Measurements from ENCODE around the gene LCE2C.
A peak's percentile ranks its signal among the peaks of the same experiment; 100 is the strongest.
"Not testable (repeated sequence)": the region's sequence is repeated elsewhere in the genome, so short reads cannot be mapped to it uniquely, and the experiment has no call there.

The LCE2C gene

DNA sequence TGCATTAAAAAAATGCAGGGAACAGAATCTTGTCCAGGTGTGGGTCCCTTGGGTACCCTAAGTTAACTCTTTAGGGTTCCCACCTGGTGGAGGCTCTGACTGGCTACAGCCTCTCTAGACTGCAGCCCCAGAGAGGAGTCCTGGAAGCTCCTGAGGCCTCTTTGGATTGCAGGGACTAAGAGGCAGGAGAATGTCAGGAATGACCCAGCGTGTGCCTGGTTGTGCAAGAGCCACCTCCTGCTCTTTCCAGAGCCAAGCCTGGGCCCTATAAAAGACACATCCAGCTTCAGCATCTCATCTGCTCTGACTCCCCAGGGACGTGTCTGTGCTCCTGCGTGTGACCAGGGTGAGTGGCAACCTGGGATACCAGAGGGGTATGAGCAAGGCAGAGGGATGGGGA, at the start of gene LCE2C:
LCE2C (plus strand) TSS at position 297 of the 400 bp plus-strand sequence. CDS start 737 bp downstream, outside the sequence.
- H3K27ac ChIP-seq; DNase-seq (ENCODE audit: low read depth, low spot score): not testable (repeated sequence)

GRCh38 chr1:152626744-152627143, 48.3 kb upstream of the LCE2C start:
- DNase-seq (ENCODE audit: low read depth, low spot score): no peak
- no peak overlapping the region for H3K27ac ChIP-seq

DNA sequence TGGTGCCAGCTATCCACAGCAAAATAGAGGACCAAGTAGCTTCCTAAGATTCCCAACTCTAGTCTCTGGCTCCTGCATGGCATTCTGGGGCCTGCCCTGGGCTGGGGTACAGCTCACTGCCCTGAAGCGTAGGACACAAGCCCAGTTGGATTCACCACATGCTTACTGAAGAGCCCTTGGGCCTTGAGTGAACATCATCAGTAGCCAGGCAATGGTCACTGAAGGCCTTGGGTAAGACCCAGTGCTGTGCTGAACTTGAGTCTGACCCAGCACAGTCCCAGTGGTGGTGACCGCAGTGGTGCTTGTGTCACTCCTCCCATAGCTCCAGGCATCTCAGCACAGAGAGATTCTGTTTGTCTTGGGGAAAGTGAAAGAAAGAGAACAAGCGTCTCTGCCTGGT, 44.5 kb upstream of the LCE2C start:
- no peak overlapping the region for H3K27ac ChIP-seq
- DNase-seq (ENCODE audit: low read depth, low spot score): no peak

DNA sequence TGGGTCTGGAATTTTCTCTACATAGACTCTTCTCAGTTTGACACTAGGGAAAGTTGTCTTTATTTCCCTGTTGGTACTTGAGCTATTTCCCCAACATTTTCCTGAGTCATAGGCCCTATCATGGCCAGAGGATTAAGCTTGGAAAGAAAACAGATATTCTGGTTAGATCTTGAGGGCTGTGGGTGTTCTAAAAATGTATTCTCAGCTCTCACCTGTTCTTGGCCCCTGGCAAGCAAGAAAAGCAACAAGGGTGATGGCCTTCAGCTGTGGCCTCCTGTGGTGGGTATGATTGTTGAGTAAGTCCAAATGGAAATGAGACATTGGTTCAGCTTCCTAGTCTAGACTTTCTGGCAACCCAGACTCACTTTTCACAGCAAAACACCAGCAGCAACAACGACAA, 34.7 kb upstream of the LCE2C start:
- DNase-seq (ENCODE audit: low read depth, low spot score): no peak
- H3K27ac ChIP-seq: no peak overlapping the region

- H3K27ac ChIP-seq: no peak overlapping the region
- no peak for DNase-seq (ENCODE audit: low read depth, low spot score)
Observed at GRCh38 chr1:152643945-152644344, 31.1 kb upstream of the LCE2C start.

DNA sequence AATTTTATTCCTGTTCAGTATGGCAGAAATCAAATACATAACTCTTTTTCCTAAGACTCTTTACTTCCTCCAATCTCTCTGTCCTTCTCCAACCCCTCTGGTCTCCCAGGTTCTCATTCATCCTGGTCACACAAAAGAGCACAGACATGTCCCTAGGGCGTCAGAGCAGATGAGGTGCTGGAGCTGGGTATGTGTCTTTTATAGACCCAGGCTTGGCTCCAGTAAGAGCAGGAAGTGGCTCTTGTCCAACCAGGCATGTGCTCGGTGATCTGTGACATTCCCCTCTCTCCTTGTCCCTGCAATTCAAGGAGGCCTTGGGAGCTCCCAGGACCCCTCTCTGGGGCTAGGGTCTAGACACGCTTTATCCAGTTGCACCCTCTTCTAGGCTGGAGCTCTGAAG, 29.9 kb upstream of the LCE2C start:
- no peak for DNase-seq (ENCODE audit: low read depth, low spot score)

DNA sequence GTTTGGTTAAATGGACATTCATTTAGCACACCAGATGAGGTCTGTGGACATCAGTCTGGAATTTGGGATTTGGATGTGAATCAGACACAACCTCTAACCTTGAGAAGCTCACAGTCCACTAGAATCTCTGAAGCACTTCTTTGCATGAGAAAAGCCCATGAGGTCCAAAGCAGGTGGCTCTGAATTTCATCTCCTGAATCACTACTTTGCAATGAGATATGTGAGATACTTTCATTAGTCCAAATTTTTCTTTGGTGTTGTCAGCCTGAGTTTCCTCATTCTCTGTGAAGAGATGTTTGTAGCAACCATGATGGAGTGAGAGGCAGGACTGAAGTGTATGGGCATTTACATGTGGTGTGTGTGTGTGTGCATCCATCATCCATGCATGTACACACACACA, 28.4 kb upstream of the LCE2C start:
- DNase-seq (ENCODE audit: low read depth, low spot score): no peak
- no peak overlapping the region for H3K27ac ChIP-seq

More for the DNA sequence above, 29.9 kb upstream of the LCE2C start:
- no peak overlapping the region for H3K27ac ChIP-seq

DNA sequence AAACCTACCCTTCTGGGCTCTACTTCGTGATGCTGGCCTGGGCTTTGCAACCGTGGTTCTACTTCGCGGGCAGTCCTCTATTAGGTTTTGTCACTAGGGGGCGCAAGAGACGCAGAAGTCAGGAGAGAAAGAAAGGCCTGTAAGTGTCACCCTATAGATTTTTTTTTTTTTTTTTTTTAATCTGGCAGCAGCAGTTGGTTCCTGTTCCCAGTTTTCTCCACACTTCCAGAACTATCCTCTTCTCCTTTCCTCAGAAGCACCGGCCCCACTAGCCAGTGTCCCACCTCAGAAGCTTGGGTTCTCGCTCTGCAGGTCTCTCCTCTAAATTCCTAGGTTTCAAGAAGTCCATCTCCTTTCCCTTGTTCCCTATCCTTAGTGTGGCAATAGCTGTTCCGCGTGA, 21.0 kb upstream of the LCE2C start:
- DNase-seq (ENCODE audit: low read depth, low spot score): peak; percentile 16

GRCh38 chr1:152656459-152656858, 18.6 kb upstream of the LCE2C start:
- DNase-seq (ENCODE audit: low read depth, low spot score): no peak

More for the DNA sequence above, 21.0 kb upstream of the LCE2C start:
- H3K27ac ChIP-seq: no peak overlapping the region

GRCh38 chr1:152657677-152658076, 17.4 kb upstream of the LCE2C start:
- no peak overlapping the region for H3K27ac ChIP-seq
- DNase-seq (ENCODE audit: low read depth, low spot score): no peak

More at GRCh38 chr1:152656459-152656858, 18.6 kb upstream of the LCE2C start:
- H3K27ac ChIP-seq: no peak overlapping the region

- no peak overlapping the region for H3K27ac ChIP-seq
- no peak for DNase-seq (ENCODE audit: low read depth, low spot score)
Observed at GRCh38 chr1:152658649-152659048, 16.4 kb upstream of the LCE2C start.

- no peak for DNase-seq (ENCODE audit: low read depth, low spot score)
Observed at GRCh38 chr1:152663098-152663497, 12.0 kb upstream of the LCE2C start, which contains the start of gene LCE2D. TSS of gene LCE2D (plus strand) at chr1:152663380. CDS start at chr1:152664106, 726 bp downstream.

GRCh38 chr1:152666171-152666570, 8.9 kb upstream of the LCE2C start:
- not testable (repeated sequence) for DNase-seq (ENCODE audit: low read depth, low spot score); H3K27ac ChIP-seq

More at GRCh38 chr1:152663098-152663497, 12.0 kb upstream of the LCE2C start, which contains the start of gene LCE2D:
- H3K27ac ChIP-seq: no peak within 1 kb of the TSS

GRCh38 chr1:152667648-152668047, 7.4 kb upstream of the LCE2C start:
- DNase-seq (ENCODE audit: low read depth, low spot score): no peak
- H3K27ac ChIP-seq: no peak overlapping the region

DNA sequence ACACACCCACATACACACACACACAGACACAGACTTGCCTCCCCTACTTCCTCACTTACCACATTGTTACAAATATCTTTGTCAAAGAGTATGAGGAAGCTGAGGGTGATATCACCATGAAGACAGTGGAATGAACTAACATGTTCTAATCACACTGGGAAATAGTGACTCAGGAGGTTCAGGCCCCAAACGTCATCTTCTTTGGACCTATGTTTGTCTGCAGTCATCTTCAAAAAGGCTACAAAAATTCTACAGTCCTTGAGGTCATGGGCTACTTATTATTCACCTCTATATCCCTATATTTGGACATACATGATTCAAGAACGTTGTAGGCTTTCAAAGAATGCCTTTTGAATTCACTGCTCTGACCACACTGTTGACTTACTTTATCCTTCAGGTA, 2.1 kb upstream of the LCE2C start:
- H3K27ac ChIP-seq: no peak overlapping the region
- peak; percentile 34 for DNase-seq (ENCODE audit: low read depth, low spot score)

DNA sequence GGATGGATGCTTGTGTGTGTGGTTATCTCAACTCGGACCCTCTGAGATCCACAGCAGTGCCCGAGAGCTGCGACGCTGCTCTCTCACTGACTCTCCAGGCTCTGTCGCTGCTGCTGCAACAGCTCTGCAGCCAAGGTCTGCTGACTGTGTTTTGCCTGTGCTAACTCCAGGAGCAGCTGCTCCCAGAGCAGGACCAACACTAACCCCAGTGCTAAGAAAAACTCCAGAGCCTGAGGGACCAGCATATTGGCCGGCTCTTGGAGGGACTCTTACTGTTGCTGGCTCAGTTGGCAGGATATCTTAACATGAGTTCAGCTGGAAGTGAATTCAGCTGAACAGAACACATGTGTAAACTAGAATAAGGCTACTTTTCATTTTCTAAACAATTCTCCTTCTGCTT, 4.4 kb downstream of the LCE2C start:
- DNase-seq (ENCODE audit: low read depth, low spot score): no peak
- H3K27ac ChIP-seq: no peak overlapping the region

GRCh38 chr1:152681616-152682015, 6.5 kb downstream of the LCE2C start:
- H3K27ac ChIP-seq: no peak overlapping the region
- no peak for DNase-seq (ENCODE audit: low read depth, low spot score)

DNA sequence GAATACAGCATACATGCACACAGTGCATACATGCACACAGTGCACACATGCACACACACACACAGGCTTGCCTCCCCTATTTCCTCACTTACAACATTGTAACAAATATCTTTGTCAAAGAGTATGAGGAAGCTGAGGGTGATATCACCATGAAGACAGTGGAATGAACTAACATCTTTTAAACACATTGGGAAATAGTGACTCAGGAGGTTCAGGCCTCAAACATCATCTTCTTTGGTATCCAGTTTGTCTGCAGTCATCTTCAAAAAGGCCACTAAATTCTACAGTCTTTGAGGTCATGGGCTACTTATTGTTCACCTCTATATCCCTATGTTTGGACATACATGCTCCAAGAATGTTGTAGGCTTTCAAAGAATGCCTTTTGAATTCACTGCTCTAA, 8.8 kb downstream of the LCE2C start:
- no peak for DNase-seq (ENCODE audit: low read depth, low spot score)
- H3K27ac ChIP-seq: no peak overlapping the region

DNA sequence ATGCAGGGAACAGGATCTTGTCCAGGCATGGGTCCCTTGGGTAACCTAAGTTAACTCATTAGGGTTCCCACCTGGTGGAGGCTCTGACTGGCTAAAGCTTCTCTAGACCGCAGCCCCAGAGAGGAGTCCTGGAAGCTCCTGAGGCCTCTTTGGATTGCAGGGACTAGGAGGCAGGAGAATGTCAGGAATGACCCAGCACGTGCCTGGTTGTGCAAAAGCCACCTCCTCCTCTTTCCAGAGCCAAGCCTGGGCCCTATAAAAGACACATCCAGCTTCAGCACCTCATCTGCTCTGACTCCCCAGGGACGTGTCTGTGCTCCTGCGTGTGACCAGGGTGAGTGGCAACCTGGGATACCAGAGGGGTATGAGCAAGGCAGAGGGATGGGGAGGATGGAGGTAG, 10.7 kb downstream of the LCE2C start, which contains the start of gene LCE2B:
LCE2B (plus strand) TSS at position 301 of the 400 bp plus-strand sequence. CDS start 721 bp downstream, outside the sequence.
- H3K27ac ChIP-seq; DNase-seq (ENCODE audit: low read depth, low spot score): not testable (repeated sequence)

GRCh38 chr1:152697701-152698600, 22.9 kb downstream of the LCE2C start, which contains the start of gene LCE2A:
TSS of gene LCE2A (plus strand) at chr1:152698345. CDS start at chr1:152698902, 557 bp downstream.
- DNase-seq (ENCODE audit: low read depth, low spot score): no peak
- H3K27ac ChIP-seq: no peak within 1 kb of the TSS

DNA sequence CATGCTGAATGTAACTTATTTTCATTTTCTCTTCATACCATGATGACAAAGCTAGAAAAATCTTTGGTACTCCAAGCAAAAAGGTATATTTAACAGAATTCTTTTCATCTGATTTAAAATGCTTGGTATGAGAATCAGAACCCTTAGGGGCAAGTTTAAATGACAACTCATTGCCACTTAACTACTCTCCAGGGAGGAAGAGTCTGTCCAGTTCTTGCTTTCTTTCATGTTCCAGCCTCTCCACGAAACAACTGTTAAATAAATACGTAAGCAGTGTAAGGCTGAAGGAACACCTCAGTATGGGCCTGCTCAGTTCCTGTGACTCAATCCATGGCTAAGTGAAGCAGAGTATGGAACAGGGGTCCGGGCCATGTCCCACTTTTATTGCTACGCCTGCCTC, 24.7 kb downstream of the LCE2C start:
- no peak for DNase-seq (ENCODE audit: low read depth, low spot score)
- no peak overlapping the region for H3K27ac ChIP-seq

All from epithelial cell of prostate (primary cell).